ENCODE measurements around the gene CA10. TPM values are rescaled to one million over a fixed set of nuclear protein-coding genes. Genes with fewer than 3 reads are reported as not detected.

Gene CA10
- total and polyA plus RNA-seq, 9 of the 15 experiments (the other 6 are each of a cell fraction or from before 2014, with no cell fraction given), result not detected

DNA sequence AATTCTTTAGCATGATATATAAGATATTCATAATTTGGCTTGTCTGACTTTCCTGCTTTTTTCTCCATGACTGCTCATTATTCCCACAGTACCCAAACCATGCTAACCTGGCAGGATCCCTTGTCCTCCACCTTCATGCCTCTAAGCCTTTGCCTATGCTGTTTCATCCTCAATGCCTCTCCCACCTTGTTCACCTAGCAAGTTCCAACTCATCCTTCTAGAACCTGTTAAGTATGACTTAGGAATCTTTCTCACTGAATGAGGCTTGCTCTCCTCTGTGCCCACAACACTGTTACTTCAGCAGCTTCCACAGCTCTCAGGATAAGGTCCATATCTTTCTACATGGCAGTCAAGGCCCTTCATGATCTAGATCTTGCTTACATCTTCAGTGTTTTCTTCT is 34.0 kb downstream of the CA10 start (continued):
- no peak for TF ChIP-seq E2F5 (CRISPR knock-in tag; IDR thresholded peaks at IDR 0.05)

DNA sequence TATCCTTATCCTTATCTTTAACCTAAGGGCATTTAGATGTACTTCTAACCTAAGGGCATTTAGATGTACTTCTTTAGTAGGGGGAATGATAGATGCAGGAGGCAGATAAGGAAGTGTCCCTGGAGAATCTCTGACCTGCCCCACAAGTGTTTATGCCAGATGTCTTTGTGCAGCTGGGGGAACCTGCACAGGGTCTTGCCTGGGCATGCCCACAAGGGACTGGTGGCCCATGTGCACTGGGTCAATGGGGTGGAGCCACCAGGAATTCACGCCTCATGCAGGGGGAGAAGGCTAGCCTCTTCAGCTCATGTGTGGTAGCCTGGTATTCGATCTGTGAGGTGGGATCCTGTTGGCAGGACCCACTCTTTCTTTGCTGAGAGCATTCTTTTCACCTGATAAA is 38.0 kb downstream of the CA10 start:
- Histone ChIP-seq H3K79me2 (ENCODE audit: control insufficient read depth, insufficient read depth, low read length) (no peaks in the 10 kb centered on the region), H3K9me1 (ENCODE audit: control insufficient read depth, insufficient read depth, low read length) (no peaks in the 10 kb centered on the region), H3K36me3 (ENCODE audit: control insufficient read depth, insufficient read depth, low read length) (no peaks in the 10 kb centered on the region), H4K20me1 (replicated peaks; ENCODE audit: control insufficient read depth, insufficient read depth, low read length) (no peaks in the 10 kb centered on the region), H3K9ac (ENCODE audit: insufficient read depth in 1 of 2, low read depth in 2 of 2, low read length in 2 of 2) (no peak overlapping the region), H3K27ac (ENCODE audit: extremely low read depth, low read depth, low read length) (no peak overlapping the region), H3K9me3 (replicated peaks; ENCODE audit: control insufficient read depth, insufficient read depth, low read depth, low read length) (no peaks in the 10 kb centered on the region), H3K4me2 (ENCODE audit: insufficient read depth, low read length) (no peak overlapping the region), H3K4me3 (no peak overlapping the region), H3K4me1 (replicated peaks in 1 of 2; ENCODE audit: control insufficient read depth in 2 of 2, insufficient read depth in 2 of 2, low read length in 2 of 2) (no peaks in the 10 kb centered on the region), H2AFZ (ENCODE audit: low read depth, low read length) (no peak overlapping the region), H3K27me3 (ENCODE audit: control insufficient read depth in 2 of 2, insufficient read depth in 2 of 2, low read length in 2 of 2) (no peaks in the 10 kb centered on the region)
- ATAC-seq (no peak), DNase-seq (ENCODE audit: extremely low read depth in 1 of 4, low spot score in 3 of 4) (no peak), FAIRE-seq (no peak)
- in situ Hi-C loops (cut with MboI), result no loop called here
- no peak for TF ChIP-seq SUPT5H (IDR thresholded peaks at IDR 0.05)
- no peak for TF ChIP-seq ZNF436 (CRISPR knock-in tag; IDR thresholded peaks at IDR 0.05)
- TF ChIP-seq ZBTB2 (IDR thresholded peaks at IDR 0.05), result no peak
- no peak for TF ChIP-seq STAT5A (IDR thresholded peaks at IDR 0.05; ENCODE audit: borderline replicate concordance, low read length)
- TF ChIP-seq ZNF41 (CRISPR knock-in tag; conservative IDR thresholded peaks at IDR 0.05), result no peak
- no peak for TF ChIP-seq DIDO1 (tag; IDR thresholded peaks at IDR 0.05; ENCODE audit: low read depth)
- no peak for TF ChIP-seq ID3 (CRISPR knock-in tag; IDR thresholded peaks at IDR 0.05)
- TF ChIP-seq ID3 (tag; IDR thresholded peaks at IDR 0.05), result no peak
- TF ChIP-seq GATAD2B (IDR thresholded peaks at IDR 0.05; ENCODE audit: borderline replicate concordance), result no peak
- no TSS peak for BruUV-seq (replicated peaks)
- CTCF ChIA-PET (ENCODE audit: low intra/inter-chr PET ratio), result no interaction called here
- intact Hi-C loops (cut with micrococcal nuclease), result no loop called here
- POLR2A ChIA-PET, result no interaction called here
- 0% methylated on average over 1 of the region's 2 CpGs for WGBS (ENCODE audit: insufficient coverage, low coverage, missing lambda C conversion rate)

Data from K562 (cell line).